ENCODE results near the gene CYP4B1.
"Not testable (repeated sequence)": the region's sequence is repeated elsewhere in the genome, so short reads cannot be mapped to it uniquely, and the experiment has no call there.

Gene CYP4B1

DNA sequence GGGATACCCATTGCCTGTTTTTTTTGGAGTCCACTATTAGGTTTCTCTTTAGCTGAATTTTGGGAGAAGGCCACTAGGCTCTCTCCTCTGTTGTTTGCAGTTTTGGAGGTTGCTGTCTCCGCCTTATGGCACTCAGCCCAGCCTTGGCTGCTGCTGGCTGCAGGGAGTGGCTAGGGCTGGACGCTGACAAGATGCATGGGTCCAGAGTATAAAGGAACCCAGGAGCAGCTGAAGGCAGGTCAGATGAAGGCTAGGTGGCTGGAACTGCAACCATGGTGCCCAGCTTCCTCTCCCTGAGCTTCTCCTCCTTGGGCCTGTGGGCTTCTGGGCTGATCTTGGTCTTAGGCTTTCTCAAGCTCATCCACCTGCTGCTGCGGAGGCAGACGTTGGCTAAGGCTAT lies at the start of gene CYP4B1:
Gene CYP4B1, plus strand, starts transcription at position 237 of the 400 bp plus-strand sequence. Its CDS starts 36 bp downstream, at position 273.
- no peak within 1 kb of the TSS for H3K9ac ChIP-seq (ENCODE audit: low read length)
- H3K36me3 ChIP-seq (ENCODE audit: control insufficient read depth, insufficient read depth, low read length): no peaks in the 10 kb centered on the region
- H3K4me3 ChIP-seq (ENCODE audit: low read length): no peak within 1 kb of the TSS
- no peaks in the 10 kb centered on the region for H3K27me3 ChIP-seq (ENCODE audit: control insufficient read depth, insufficient read depth, low read length)
- H3K9me3 ChIP-seq (ENCODE audit: control insufficient read depth, low read length): no peaks in the 10 kb centered on the region
- peaks cover 24% of the 10 kb centered on the region for H3K4me1 ChIP-seq (ENCODE audit: control insufficient read depth, insufficient read depth, low read length)

DNA sequence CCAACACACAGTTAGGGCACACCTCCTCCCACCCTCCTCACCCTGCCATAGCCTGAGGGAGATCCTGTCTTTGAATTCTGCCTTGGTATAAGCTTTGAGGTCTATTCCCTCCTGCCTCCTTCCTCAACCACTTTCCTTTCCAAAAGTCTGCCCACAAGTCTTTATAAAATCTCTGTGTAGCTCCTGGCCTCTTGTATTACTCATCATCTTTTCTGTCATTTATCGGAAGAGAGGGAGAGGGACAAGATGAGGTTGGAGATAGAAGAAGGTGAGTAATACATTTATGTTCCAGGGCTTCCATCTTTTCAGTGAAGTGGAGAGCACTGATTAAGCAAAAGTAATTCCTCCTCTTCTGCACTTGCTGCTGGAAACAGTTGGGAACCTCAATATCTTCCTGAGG lies 49.4 kb upstream of the CYP4B1 start:
- H3K9ac ChIP-seq (ENCODE audit: low read length): no peak overlapping the region
- no peaks in the 10 kb centered on the region for H3K9me3 ChIP-seq (ENCODE audit: control insufficient read depth, low read length)
- peaks cover 3% of the 10 kb centered on the region for H3K27me3 ChIP-seq (ENCODE audit: control insufficient read depth, insufficient read depth, low read length)
- peaks cover 7% of the 10 kb centered on the region for H3K4me1 ChIP-seq (ENCODE audit: control insufficient read depth, insufficient read depth, low read length)
- H3K4me3 ChIP-seq (ENCODE audit: low read length): no peak overlapping the region
- H3K36me3 ChIP-seq (ENCODE audit: control insufficient read depth, insufficient read depth, low read length): no peaks in the 10 kb centered on the region

DNA sequence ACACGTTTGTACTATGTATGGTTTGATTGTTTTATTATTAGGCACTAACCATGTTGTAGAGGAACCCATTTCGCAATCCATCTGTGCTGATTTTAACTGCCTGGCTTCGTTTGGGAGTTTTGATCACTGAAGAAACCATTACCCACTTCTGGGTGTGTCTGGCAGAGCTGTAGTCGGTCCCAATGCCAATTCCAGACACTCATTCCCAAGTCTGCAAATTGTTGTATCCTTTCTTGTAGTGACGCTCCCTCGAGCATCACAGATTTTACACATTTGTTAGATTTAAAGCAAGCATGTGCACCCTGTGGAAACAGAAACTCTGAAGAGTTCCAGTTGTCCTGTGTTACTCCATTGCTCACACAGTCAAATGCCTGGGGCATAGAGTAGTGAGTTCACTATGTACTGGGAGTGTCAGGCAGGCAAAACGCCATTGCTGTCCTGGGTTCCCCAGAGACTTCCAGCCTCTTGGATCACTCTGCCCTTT lies 48.9 kb upstream of the CYP4B1 start:
- Histone ChIP-seq H3K4me3 (ENCODE audit: low read length) (no peak overlapping the region), H3K4me1 (ENCODE audit: control insufficient read depth, insufficient read depth, low read length) (peaks cover 12% of the 10 kb centered on the region), H3K27me3 (ENCODE audit: control insufficient read depth, insufficient read depth, low read length) (no peaks in the 10 kb centered on the region), H3K9ac (ENCODE audit: low read length) (no peak overlapping the region), H3K36me3 (ENCODE audit: control insufficient read depth, insufficient read depth, low read length) (no peaks in the 10 kb centered on the region), H3K9me3 (ENCODE audit: control insufficient read depth, low read length) (no peaks in the 10 kb centered on the region)

DNA sequence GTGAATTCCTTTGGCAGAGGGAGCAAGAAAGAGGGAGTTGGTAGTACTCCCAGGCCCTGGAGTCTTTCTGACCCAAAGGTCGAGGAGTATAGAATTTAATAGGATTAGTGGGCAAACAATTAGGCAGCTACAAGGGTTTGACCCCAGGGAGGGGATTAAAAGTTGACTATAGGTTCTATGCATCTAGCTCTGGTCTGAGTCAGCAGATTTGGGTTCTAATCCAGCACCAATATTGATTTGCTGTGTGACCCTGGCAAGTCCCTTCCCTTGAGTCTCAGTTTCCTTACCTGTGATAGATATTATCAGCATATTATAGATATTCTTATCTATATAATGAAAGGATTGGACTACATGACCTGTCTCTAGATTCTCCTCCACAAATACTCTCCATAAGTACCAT lies 44.9 kb upstream of the CYP4B1 start:
- Histone ChIP-seq H3K36me3 (ENCODE audit: control insufficient read depth, insufficient read depth, low read length) (no peaks in the 10 kb centered on the region), H3K27me3 (ENCODE audit: control insufficient read depth, insufficient read depth, low read length) (no peaks in the 10 kb centered on the region), H3K4me3 (ENCODE audit: low read length) (no peak overlapping the region), H3K4me1 (ENCODE audit: control insufficient read depth, insufficient read depth, low read length) (peaks cover 36% of the 10 kb centered on the region), H3K9ac (ENCODE audit: low read length) (no peak overlapping the region), H3K9me3 (ENCODE audit: control insufficient read depth, low read length) (no peaks in the 10 kb centered on the region)

DNA sequence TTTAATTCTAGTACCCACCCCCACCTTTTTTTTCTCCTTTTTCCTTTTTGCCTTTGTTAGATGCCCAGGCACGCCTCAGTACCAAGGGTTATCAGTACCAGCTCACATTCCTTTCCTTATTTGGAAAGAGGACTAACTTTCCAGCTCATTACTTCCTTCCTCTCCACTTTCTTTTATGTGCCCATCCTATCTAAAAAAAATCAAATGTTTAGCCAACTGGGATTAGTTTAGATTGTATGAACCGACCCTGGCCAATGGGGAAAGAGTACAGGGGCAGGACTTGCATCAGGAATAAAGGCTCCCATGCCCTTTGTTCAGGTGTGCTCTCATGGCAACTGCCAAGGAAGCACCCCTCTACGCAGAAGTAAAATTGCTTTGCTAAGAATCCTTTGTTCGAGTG lies 44.1 kb upstream of the CYP4B1 start:
- H3K9ac ChIP-seq (ENCODE audit: low read length); H3K4me3 ChIP-seq (ENCODE audit: low read length); H3K36me3 ChIP-seq (ENCODE audit: control insufficient read depth, insufficient read depth, low read length); H3K27me3 ChIP-seq (ENCODE audit: control insufficient read depth, insufficient read depth, low read length); H3K9me3 ChIP-seq (ENCODE audit: control insufficient read depth, low read length): not testable (repeated sequence)
- peaks cover 36% of the 10 kb centered on the region for H3K4me1 ChIP-seq (ENCODE audit: control insufficient read depth, insufficient read depth, low read length)

DNA sequence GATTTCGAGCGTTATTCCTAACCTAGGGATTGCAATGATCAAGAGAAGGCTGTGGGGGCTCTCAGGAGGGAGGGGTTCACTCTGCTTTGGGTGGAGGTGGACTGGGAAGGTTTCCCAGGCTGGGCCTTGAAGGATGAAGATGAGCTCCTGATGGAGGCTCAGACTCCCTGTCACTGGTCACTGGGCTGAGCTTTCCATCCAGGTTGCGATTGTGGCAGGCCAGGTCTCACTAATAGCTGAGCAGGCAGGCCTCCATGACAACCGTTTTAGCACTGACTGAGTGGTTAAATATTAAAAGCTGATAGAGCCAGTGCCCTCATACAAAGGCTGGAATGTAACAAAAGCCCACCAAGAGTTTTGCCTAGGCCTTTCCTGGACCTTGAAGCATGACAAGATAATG lies 43.7 kb upstream of the CYP4B1 start:
- Histone ChIP-seq H3K4me3 (ENCODE audit: low read length) (no peak overlapping the region), H3K9me3 (ENCODE audit: control insufficient read depth, low read length) (no peaks in the 10 kb centered on the region), H3K9ac (ENCODE audit: low read length) (no peak overlapping the region), H3K36me3 (ENCODE audit: control insufficient read depth, insufficient read depth, low read length) (no peaks in the 10 kb centered on the region), H3K27me3 (ENCODE audit: control insufficient read depth, insufficient read depth, low read length) (no peaks in the 10 kb centered on the region), H3K4me1 (ENCODE audit: control insufficient read depth, insufficient read depth, low read length) (peaks cover 36% of the 10 kb centered on the region)

DNA sequence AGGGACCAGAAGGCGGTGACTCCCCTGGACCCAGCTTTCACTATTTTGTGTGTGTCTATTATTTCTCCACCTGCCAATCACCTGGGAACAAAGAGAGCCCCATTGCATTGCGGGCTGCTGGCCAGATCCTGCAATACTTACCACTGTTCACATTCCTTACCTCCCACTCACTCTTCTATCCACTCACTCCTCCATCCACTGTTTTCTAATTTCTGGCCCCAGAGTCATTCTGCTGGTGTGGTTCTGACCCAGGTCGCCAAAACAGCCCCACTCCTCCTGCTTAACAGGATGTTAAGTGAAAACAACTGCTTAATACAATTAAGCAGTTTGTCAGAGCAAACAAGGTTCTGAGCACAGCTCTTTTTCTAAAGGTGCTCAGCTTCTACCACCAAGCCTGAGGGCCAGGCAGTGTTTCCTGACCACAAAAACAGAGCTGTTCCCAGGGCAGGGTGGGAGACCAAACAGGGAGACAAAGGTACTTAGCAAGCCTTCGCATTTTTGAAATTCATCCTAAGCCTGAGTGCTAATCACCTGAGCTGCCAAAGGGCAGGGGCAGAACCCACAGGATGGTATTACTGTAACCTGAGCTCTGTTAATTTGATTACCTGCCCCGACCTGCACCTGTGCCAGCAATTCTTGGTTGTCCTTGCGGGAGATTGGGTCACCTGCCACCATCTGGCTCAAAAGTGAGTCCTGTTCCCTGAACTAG lies 41.4 kb upstream of the CYP4B1 start:
- Histone ChIP-seq H3K4me3 (ENCODE audit: low read length) (no peak overlapping the region), H3K9ac (ENCODE audit: low read length) (no peak overlapping the region), H3K36me3 (ENCODE audit: control insufficient read depth, insufficient read depth, low read length) (no peaks in the 10 kb centered on the region), H3K9me3 (ENCODE audit: control insufficient read depth, low read length) (no peaks in the 10 kb centered on the region), H3K4me1 (ENCODE audit: control insufficient read depth, insufficient read depth, low read length) (peaks cover 36% of the 10 kb centered on the region), H3K27me3 (ENCODE audit: control insufficient read depth, insufficient read depth, low read length) (no peaks in the 10 kb centered on the region)

DNA sequence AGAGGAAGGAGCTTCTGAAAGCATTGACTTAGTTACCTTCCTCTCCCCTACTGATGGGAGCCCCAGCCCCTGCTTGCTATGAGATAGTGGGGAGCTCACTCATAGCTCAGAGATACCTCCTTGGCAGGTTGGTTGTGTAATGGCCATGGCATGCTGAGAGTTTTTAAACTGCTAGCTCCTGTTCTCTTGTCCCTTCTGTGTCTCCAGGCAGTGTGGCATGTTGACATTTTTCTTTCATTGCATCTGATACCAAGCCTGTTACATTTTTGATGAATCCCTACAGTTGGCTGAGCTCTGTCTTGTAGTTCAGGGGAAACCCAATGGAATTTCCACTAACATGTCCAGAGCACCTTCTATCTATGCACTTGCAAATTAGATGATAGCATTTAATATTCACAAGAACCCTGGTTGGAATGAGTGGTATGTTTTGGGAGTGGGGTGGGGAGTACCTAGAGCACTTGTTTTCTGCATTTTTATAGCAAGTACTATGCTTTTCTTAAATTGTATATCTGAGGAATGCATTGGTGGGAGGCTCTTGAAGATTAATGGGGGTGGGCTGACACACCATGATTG lies 40.8 kb upstream of the CYP4B1 start:
- Histone ChIP-seq H3K27me3 (ENCODE audit: control insufficient read depth, insufficient read depth, low read length) (no peaks in the 10 kb centered on the region), H3K36me3 (ENCODE audit: control insufficient read depth, insufficient read depth, low read length) (no peaks in the 10 kb centered on the region), H3K9ac (ENCODE audit: low read length) (no peak overlapping the region), H3K9me3 (ENCODE audit: control insufficient read depth, low read length) (no peaks in the 10 kb centered on the region), H3K4me3 (ENCODE audit: low read length) (no peak overlapping the region), H3K4me1 (ENCODE audit: control insufficient read depth, insufficient read depth, low read length) (peaks cover 36% of the 10 kb centered on the region)

DNA sequence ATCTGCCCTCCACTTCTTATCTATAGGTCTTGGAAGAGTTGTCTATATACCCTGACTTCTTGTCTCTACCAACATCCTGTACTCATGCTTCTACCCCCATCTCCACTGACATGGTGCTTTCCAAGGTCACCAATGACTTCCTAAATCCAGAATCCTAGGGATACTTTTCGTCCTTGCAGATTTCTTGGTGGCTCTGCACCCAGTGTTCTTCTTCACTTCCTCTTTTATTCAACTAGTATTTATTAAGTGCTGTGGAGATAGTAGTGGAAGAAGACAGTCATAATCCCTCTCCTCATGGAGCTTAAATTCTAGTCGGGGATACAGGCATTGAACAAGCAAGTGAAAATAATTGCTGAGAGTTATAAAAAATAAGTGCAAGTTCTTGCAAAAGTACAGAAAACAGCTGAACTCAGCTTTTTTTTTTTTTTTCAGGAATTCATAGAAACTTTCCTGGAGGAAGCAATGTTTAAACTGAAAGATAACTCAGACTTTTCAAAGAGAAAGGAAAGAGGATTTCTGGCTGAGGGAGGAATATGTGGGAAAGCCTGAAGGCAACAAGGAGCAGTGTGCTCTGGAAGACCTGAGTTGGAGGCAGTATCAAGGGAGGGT lies 38.2 kb upstream of the CYP4B1 start:
- peaks cover 20% of the 10 kb centered on the region for H3K4me1 ChIP-seq (ENCODE audit: control insufficient read depth, insufficient read depth, low read length)
- no peaks in the 10 kb centered on the region for H3K36me3 ChIP-seq (ENCODE audit: control insufficient read depth, insufficient read depth, low read length)
- no peak overlapping the region for H3K9ac ChIP-seq (ENCODE audit: low read length)
- no peak overlapping the region for H3K4me3 ChIP-seq (ENCODE audit: low read length)
- no peaks in the 10 kb centered on the region for H3K9me3 ChIP-seq (ENCODE audit: control insufficient read depth, low read length)
- no peaks in the 10 kb centered on the region for H3K27me3 ChIP-seq (ENCODE audit: control insufficient read depth, insufficient read depth, low read length)

DNA sequence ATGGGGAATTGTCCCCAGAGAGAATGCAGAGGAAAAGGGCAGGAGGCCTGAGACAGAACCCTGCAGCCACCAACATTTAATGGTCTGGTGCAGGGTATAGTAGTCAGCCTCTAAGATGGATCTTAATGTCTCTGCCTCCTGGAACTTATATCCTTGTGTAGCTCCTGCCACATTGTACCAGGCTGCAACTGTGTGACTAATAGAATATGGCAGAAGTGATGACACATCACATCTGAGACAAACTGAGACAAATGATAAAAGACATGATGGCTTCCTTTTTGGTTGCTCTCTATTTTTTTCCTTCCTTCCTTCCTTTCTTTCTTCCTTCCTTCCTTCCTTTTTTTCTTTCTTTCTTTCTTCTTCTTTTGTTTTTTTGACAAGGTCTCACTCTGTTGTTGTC lies 37.1 kb upstream of the CYP4B1 start:
- Histone ChIP-seq H3K4me3 (ENCODE audit: low read length) (no peak overlapping the region), H3K9me3 (ENCODE audit: control insufficient read depth, low read length) (no peaks in the 10 kb centered on the region), H3K36me3 (ENCODE audit: control insufficient read depth, insufficient read depth, low read length) (no peaks in the 10 kb centered on the region), H3K27me3 (ENCODE audit: control insufficient read depth, insufficient read depth, low read length) (no peaks in the 10 kb centered on the region), H3K4me1 (ENCODE audit: control insufficient read depth, insufficient read depth, low read length) (peaks cover 12% of the 10 kb centered on the region), H3K9ac (ENCODE audit: low read length) (no peak overlapping the region)

DNA sequence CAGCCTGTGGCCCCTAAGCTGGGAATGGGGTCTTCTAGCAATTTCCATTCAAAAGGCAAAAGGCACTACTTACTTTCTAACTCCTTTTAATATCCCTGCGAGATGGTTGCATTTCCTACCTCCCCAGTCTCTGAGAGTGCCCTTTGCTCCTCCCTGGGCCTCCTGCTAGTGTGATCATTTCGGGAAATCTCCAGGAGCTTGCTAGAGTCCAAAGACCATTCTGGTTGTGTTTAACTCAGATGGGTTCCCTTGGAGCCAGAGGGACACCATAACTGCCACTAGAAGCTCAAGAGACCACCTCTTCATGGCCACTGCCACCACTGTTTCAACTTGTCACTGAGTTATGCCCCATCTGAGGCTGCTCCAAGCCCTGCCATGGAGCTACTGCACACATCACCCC lies 34.4 kb upstream of the CYP4B1 start:
- H3K9me3 ChIP-seq (ENCODE audit: control insufficient read depth, low read length): no peaks in the 10 kb centered on the region
- H3K36me3 ChIP-seq (ENCODE audit: control insufficient read depth, insufficient read depth, low read length): no peaks in the 10 kb centered on the region
- H3K9ac ChIP-seq (ENCODE audit: low read length): no peak overlapping the region
- no peaks in the 10 kb centered on the region for H3K27me3 ChIP-seq (ENCODE audit: control insufficient read depth, insufficient read depth, low read length)
- no peaks in the 10 kb centered on the region for H3K4me1 ChIP-seq (ENCODE audit: control insufficient read depth, insufficient read depth, low read length)
- no peak overlapping the region for H3K4me3 ChIP-seq (ENCODE audit: low read length)

DNA sequence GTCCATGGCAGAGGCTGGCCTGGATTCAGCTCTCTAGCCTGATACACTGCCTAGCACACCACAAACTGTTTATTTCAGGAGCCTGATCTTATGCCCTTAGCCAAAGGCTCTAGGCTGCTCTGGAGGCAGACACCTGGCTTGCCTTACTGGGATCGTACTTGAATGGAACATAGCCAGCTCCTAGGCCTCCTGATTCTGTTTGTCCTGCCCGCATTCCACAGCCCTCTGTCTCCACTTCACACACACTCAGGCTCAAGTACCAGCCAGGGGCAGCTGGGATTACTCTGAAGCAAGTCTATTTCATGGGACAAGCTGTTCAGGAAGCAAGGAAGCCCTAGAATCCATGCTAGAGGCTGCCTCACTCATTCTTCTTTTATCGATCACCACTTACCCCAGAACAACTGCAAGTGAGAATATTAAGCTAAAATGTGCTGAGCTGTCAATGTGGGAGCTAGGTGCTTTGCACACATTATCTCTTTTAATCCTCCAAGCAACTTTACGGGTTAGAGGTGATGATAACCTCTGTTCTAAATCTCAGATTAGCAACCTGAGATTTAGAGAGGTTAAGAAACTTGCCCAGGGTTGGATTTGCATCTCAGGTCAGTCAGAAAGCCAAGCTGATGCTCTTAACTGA lies 31.1 kb upstream of the CYP4B1 start:
- H3K9me3 ChIP-seq (ENCODE audit: control insufficient read depth, low read length): peaks cover 9% of the 10 kb centered on the region
- no peak overlapping the region for H3K9ac ChIP-seq (ENCODE audit: low read length)
- no peaks in the 10 kb centered on the region for H3K36me3 ChIP-seq (ENCODE audit: control insufficient read depth, insufficient read depth, low read length)
- H3K4me1 ChIP-seq (ENCODE audit: control insufficient read depth, insufficient read depth, low read length): no peaks in the 10 kb centered on the region
- H3K4me3 ChIP-seq (ENCODE audit: low read length): no peak overlapping the region
- H3K27me3 ChIP-seq (ENCODE audit: control insufficient read depth, insufficient read depth, low read length): no peaks in the 10 kb centered on the region

Measured in mucosa of stomach (tissue), 1 donor.